Limb (tissue), 2 donors: Measurements from ENCODE around the gene RNU7-1.

ENCODE experiments used
- DNase-seq, 2 donors: peaks; one replicate each; pipeline ENCODE4 v3.0.0-alpha.2; 2016; ENCODE audit errors: extremely low spot score in 2 of 2

RNU7-1 gene

DNA sequence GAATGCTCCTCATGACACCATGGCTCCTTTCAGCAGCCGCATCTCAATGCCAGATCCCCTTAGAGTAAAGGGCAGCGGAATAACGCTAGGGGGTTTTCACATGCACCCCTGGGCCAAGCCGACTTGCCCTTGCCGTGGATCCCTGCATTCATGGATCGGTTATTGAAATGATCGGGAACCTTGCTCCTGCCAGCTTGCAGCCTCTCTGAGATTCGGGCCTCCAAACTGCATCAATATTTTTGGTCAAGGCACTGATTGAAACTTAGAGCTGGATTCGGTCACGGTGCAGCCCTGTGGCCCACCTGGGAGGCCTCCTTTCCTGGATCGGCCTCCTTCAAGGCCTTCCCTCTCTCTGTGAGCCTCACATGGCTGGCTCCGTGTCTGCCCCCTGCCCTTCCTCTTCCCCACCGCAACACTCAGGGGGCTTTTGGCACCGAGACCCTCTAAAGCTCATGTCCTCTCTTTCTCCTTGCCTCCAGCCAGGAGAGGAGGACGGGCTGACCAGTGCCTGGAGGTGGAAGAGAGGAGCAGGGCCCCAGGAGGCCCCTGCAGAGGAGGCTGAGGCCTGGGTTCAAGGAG, 9.3 kb downstream of the RNU7-1 start:
- DNase-seq: no peak

GRCh38 chr12:6953442-6954315, 10.1 kb downstream of the RNU7-1 start:
- DNase-seq: peak; percentile 67 to 78

GRCh38 chr12:6954316-6955107, 10.9 kb downstream of the RNU7-1 start:
- no peak for DNase-seq

- no peak for DNase-seq
These were observed 11.7 kb downstream of the RNU7-1 start for GRCh38 chr12:6955108-6956020.

GRCh38 chr12:6956021-6956727, 12.6 kb downstream of the RNU7-1 start:
- DNase-seq: no peak

GRCh38 chr12:6957151-6957701, 13.6 kb downstream of the RNU7-1 start:
- DNase-seq: no peak

- DNase-seq: no peak
These were observed 14.4 kb downstream of the RNU7-1 start for GRCh38 chr12:6957741-6958608.

DNA sequence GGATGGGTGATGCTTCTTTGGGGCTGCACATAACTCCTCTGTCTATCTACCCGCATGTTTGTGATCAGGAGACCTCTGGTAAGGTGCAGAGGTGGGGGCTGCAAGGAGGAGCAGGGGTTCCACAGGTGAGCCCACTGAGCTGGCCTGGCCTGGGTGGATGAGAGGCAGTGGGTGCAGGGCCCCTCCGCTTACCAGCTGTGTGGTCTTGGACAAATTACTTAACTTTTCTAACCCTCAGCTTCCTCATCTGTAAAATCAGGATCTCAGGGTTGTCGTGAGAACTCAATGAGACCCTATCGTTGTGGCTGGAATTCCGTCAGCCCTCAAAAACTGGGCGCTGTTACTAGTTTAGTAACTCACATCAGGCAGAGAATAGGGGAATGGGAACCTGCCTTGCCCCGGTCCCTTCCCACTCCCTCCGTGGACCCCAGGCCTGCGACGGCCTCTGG, 15.0 kb downstream of the RNU7-1 start:
- DNase-seq: no peak

GRCh38 chr12:6959058-6959804, 15.6 kb downstream of the RNU7-1 start:
- DNase-seq: no peak

GRCh38 chr12:6959805-6960592, 16.4 kb downstream of the RNU7-1 start:
- DNase-seq: peak in 1 of 2 donors; percentile 16

GRCh38 chr12:6960593-6961277, 17.1 kb downstream of the RNU7-1 start:
- peak in 1 of 2 donors; percentile 22 for DNase-seq

DNA sequence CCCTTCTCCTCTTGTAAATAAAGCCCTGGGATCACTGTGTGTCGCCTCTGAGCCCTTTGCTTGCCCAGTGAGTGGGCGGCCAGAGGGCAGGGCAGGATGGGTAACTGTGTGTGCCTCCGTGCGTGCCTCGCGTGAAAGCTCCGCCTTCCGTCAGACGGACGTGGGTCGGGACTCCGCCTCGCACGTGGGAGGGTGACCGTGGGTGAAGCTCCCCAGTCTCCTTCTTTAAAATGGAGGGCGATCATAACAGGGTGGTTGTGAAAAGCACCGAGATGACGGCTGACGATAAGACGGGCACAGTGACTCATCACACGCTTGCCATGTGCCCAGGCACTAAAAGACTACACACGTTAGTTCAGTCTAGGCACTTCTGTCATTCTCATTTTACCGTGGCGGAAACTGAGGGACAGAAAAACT, 17.7 kb downstream of the RNU7-1 start:
- peak in 1 of 2 donors; percentile 24 for DNase-seq

GRCh38 chr12:6961695-6962284, 18.2 kb downstream of the RNU7-1 start:
- peak in 1 of 2 donors; percentile 65 for DNase-seq

DNA sequence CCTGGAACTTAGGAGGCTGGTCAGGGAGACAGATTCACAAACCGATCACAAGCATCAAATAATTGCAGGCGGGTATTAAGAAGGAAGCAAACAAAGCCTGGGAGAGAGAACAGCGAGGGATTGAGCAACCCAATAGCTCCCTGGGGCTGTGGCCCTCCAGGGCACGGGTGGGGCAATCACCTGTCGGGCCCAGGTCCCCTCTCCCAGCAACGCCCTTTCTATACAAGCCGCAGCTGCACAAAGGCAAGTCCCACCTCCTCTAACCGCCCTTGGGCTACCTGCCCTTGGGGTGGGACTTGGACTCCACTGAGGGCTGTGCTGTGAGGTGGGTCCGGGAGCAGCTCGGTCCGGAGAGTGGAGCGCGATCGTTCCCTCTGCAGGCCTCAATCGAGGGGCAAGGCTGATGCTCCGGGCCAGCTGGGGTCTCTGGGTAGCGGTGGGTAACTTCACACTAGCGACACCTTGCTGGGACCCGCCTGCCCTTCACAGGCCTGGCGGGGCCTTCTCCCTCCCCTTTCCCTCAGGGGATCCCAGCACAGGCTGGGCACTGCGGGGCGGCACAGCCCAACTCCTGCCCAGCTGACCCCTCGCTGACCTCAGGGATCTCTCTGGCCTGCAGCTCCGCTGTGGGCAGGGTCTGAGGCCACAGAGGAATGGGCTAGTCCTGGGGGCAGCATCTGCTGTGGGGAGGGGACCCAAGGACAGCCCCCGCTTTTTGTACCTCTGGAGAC, 18.8 kb downstream of the RNU7-1 start:
- DNase-seq: peak in 1 of 2 donors; percentile 45

DNA sequence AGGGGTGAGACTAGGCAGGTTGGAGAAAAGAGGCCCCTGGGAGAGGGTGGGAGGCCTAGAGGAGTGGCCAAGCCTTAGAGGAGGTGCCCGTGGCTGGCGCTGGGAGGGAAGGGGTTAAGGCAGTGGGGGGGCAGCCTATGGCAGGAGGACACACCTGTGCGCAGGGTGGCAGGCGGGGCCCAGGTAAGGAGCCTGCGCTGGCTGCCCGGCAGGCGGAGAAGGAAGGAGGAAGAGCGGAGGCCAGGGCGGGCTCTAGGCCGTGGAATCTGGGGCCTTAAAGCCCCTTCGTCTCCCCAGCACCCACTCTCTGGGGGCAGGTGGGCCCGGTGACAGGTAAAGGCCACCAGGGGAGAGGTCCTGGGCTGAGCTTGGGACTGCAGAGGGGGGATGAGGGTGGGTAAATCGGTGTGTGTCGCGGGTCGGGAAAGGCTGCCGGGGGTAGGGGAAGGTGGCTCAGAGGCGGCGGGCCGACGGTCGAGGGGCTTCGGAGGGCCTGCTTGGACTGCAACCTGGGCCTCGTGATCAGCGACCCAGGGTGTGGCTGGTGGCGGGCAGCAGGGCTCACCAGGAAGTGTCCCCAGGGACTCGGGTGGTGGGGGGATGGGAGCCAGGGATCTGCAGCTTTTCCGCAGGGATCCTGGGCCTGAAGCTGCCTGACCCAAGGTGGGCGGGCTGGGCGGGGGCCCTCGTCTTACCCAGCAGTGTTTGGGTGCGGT, 19.6 kb downstream of the RNU7-1 start:
- peak in 1 of 2 donors; percentile 62 for DNase-seq
